GM20000 (cell line): ENCODE data around the gene CACNA1B.
"Not testable (repeated sequence)": the region's sequence is repeated elsewhere in the genome, so short reads cannot be mapped to it uniquely, and the experiment has no call there.

Source experiments
- DNase-seq: peaks from one replicate; pipeline ENCODE4 v3.0.0; 2012; ENCODE audit warnings: low spot score
- TF ChIP-seq, protein P1 (sequence below): IDR thresholded peaks from 2 replicates; pipeline ENCODE4 v1.5.1; 2012; ENCODE audit warnings: mild to moderate bottlenecking, control low read depth; ENCODE audit errors: extremely low read depth, missing control alignments

The CACNA1B gene

DNA sequence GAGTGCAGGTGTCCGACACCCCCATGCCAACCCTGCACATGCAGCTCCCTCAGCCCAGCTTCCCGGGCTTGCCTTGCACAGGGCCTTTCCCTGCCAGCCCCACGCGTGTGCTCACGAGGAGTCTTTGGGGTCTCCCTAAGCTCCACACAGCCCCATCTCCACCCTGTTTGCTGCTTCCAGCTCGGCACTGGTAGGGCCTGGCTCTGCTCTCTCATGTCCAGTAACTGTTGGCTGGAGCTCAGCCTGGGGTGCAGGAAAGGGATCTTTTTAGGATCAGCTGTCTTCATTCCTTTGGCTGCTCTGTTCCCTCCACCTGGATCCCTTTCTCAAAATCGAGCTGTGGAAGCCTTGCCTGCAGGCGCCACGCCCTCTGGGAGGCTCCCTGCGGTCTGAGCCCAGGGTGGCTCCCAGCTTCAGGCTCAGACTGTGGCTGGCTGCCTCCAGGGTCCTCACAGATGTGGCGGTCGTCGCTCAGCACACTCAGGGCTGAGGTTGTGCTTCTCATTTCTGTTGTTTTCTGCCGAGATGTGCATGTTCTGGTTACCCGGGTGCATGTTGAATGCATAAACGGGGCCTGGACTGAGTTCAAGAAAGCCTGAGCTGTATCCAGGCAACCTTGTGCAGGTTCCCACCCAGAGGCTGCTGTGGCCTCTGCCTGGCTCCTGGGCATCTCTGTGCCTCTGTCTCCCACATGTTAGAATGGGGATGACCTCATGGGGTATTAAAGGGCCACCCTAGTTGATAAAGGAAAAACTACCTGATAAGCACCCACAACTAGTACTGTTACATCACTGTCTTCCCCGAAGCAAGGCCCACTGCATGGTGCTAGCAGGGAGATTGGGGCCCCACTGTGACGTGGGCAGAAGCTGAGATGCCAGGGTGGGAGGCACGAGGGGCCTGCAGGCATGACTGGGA is 4.3 kb downstream of the CACNA1B start:
- no peak for DNase-seq
- TF ChIP-seq, protein P1, sequence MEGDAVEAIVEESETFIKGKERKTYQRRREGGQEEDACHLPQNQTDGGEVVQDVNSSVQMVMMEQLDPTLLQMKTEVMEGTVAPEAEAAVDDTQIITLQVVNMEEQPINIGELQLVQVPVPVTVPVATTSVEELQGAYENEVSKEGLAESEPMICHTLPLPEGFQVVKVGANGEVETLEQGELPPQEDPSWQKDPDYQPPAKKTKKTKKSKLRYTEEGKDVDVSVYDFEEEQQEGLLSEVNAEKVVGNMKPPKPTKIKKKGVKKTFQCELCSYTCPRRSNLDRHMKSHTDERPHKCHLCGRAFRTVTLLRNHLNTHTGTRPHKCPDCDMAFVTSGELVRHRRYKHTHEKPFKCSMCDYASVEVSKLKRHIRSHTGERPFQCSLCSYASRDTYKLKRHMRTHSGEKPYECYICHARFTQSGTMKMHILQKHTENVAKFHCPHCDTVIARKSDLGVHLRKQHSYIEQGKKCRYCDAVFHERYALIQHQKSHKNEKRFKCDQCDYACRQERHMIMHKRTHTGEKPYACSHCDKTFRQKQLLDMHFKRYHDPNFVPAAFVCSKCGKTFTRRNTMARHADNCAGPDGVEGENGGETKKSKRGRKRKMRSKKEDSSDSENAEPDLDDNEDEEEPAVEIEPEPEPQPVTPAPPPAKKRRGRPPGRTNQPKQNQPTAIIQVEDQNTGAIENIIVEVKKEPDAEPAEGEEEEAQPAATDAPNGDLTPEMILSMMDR, result no peak

DNA sequence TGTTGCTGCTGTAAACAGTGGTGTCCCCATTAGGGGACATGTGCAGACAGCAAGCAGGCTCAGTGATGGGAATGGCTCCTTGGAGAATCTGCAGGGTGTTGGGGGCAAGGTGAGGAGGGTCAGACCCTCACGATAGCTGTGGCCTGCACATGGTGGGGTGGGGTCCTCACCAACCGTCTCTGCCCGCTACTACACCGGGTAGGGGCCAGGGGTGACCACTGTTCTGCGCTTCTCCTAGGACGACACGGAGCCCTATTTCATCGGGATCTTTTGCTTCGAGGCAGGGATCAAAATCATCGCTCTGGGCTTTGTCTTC is 4.9 kb downstream of the CACNA1B start:
- DNase-seq, result no peak
- TF ChIP-seq, protein P1, result no peak

- not testable (repeated sequence) for DNase-seq
These were observed 6.4 kb downstream of the CACNA1B start for GRCh38 chr9:137883977-137884376.

- not testable (repeated sequence) for DNase-seq
These were observed 7.0 kb downstream of the CACNA1B start for GRCh38 chr9:137884547-137884946.

DNA sequence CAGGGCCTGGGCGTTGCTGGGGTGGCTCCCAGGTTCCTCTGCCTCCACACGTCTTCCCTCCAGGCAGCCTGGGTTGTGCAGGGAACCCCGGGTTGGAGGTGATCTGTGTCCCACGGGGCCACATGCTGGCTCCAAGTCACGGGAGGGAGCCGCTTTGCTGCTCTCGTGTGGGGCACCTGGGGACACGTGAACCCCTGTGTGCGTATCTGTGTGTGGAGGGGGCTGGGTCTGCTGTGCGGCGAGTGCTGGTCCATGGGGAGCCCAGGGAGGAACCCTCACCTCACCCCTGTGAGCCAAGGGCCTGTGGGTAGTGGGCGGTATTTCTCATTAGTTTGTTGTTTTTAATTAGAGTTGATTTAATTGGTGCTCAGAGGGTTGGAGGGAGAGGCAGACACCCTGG is 7.5 kb downstream of the CACNA1B start:
- not testable (repeated sequence) for DNase-seq

- not testable (repeated sequence) for DNase-seq
These were observed 11.0 kb downstream of the CACNA1B start for GRCh38 chr9:137888621-137889020.

- DNase-seq, result not testable (repeated sequence)
These were observed 12.4 kb downstream of the CACNA1B start for GRCh38 chr9:137889966-137890365.

GRCh38 chr9:137890768-137891587 is 13.4 kb downstream of the CACNA1B start:
- DNase-seq, result not testable (repeated sequence)

- no peak for DNase-seq
- TF ChIP-seq, protein P1, result no peak
These were observed 14.2 kb downstream of the CACNA1B start for GRCh38 chr9:137891588-137892423.

DNA sequence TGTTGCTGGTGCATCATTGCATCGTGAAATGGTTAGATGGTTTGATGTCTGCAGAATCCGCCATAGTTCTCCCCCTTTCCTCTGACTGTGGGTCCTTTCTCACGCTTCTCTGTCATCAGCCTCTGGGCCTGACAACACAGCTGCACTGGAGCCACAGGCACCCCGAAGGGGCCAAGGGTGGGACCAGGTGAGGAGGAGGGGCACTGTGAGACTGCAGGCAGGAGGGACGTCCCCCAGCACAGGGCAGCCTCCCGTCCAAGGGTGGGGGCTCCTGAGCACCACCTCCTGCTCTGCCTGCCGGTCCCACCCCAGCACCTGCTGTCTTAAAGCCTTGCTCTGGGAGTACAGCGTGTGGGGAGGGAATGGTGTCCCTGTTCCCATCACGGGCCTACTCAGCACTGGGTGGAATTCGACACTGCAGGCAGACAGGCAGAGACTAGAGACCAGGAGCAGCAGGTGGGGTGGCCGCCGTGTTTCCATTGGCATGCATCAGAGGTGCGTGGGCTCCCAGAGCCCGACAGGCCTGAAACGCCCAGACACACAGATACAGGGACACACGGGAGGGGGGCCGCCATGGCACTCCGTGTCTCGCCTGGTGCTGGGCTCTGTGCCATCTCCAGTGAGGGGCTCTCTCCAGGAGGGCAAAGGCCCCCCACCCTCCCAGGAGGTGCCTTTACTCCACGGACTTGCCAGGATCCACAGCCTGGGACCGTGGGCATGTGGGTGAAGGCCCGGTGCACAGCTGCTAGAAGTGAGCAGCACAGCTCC is 15.0 kb downstream of the CACNA1B start:
- no peak for DNase-seq
- TF ChIP-seq, protein P1, result no peak
